ENCODE data around the gene ST8SIA4. TPM values are rescaled to one million over a fixed set of nuclear protein-coding genes. Genes with fewer than 3 reads are reported as not detected.

The ST8SIA4 gene
- polyA plus RNA-seq (2011; rRNA removed) (not detected in 2 replicates), polyA minus RNA-seq (2011; rRNA and poly(A)+ RNA removed) (not detected in 2 replicates)

GRCh38 chr5:100903039-100903887 is at the start of gene ST8SIA4:
Gene ST8SIA4 (minus strand): TSS chr5:100903282. CDS start chr5:100902955, 327 bp downstream.
- CTCF ChIA-PET, result no interaction called here
- Histone ChIP-seq H3K27me3 (ENCODE audit: control insufficient read depth, insufficient read depth, low read length) (peaks cover 3% of the 10 kb centered on the region), H3K4me3 (ENCODE audit: low read depth, low read length) (no peak within 1 kb of the TSS), H3K36me3 (ENCODE audit: control insufficient read depth, insufficient read depth, low read length) (no peaks in the 10 kb centered on the region)
- POLR2A ChIA-PET, result no interaction called here
- TF ChIP-seq CTCF (IDR thresholded peaks at IDR 0.05; ENCODE audit: insufficient read depth, low read depth, low read length), result no peak
- DNase-seq (ENCODE audit: low read depth), result no peak

DNA sequence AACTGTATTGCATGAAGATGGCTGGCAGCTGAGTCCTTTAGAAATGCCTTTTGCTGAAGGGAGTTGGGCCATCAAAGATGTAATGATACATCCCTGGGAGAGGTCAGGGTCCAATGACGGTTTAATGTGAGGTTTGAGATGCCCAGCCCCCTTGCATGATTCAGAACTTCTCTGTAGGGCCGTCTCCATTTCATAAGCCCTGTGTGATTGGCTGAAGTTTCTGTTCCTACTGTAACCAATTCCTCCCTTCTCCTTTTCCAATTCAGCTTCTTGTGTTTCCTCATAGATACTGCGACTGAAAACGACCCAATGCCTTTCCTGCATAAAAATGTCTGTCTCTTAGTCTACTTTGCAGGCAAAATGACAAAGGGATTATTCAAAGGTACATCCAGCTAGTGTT is 47.9 kb upstream of the ST8SIA4 start:
- TF ChIP-seq CTCF (IDR thresholded peaks at IDR 0.05; ENCODE audit: insufficient read depth, low read depth, low read length), result no peak
- no peaks in the 10 kb centered on the region for H3K36me3 ChIP-seq (ENCODE audit: control insufficient read depth, insufficient read depth, low read length)
- H3K4me3 ChIP-seq (ENCODE audit: low read depth, low read length), result no peak overlapping the region
- POLR2A ChIA-PET, result no interaction called here
- CTCF ChIA-PET, result no interaction called here
- DNase-seq (ENCODE audit: low read depth), result no peak
- no peaks in the 10 kb centered on the region for H3K27me3 ChIP-seq (ENCODE audit: control insufficient read depth, insufficient read depth, low read length)

DNA sequence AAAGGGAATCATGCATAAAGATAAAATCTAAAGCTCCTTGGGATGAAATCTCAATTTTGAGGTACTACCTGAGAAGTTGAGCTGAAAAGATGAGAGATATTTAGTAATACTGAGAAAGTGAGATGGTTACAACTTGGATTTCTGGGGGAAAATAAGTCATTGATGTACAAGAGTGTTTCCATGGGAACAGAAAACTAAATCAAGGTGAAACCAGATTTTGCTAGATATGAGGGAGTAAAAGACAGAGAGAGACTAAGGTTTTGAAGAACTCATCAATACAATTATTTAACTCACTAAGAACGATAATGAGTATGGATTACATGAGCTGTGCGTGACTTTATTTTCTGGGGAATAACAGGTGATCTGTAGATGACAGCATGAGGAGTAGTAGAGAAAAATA is 10.2 kb upstream of the ST8SIA4 start:
- Histone ChIP-seq H3K4me3 (ENCODE audit: low read depth, low read length) (no peak overlapping the region), H3K36me3 (ENCODE audit: control insufficient read depth, insufficient read depth, low read length) (no peaks in the 10 kb centered on the region), H3K27me3 (ENCODE audit: control insufficient read depth, insufficient read depth, low read length) (no peaks in the 10 kb centered on the region)
- no peak for TF ChIP-seq CTCF (IDR thresholded peaks at IDR 0.05; ENCODE audit: insufficient read depth, low read depth, low read length)
- DNase-seq (ENCODE audit: low read depth), result no peak
- CTCF ChIA-PET, result no interaction called here
- POLR2A ChIA-PET, result no interaction called here

DNA sequence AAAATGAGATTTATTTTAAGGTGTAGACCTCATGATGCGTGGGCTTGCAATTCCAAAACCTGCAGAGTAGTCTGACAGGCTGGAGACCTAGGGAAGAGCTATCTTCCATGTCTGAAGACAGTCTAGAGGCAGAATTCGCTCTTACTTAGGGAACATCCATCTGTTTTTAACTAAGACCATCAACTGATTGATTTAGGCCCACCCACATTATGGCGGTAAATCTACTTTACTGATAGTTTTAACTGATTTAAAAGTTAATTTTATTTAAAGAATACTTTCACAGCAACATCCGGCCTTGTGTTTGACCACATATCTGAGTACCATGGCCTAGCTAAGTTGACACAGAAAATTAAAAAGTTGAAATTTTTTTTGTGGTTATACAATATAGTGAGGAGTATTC is 6.0 kb upstream of the ST8SIA4 start:
- Histone ChIP-seq H3K4me3 (ENCODE audit: low read depth, low read length) (no peak overlapping the region), H3K36me3 (ENCODE audit: control insufficient read depth, insufficient read depth, low read length) (no peaks in the 10 kb centered on the region), H3K27me3 (ENCODE audit: control insufficient read depth, insufficient read depth, low read length) (0 out of 2 replicates have a peak, but pooled peaks cover 1% of the 10 kb centered on the region)
- DNase-seq (ENCODE audit: low read depth), result no peak
- ChIA-PET POLR2A (no interaction called here), CTCF (no interaction called here)
- TF ChIP-seq CTCF (IDR thresholded peaks at IDR 0.05; ENCODE audit: insufficient read depth, low read depth, low read length), result no peak

- DNase-seq (ENCODE audit: low read depth), result no peak
- H3K36me3 ChIP-seq (ENCODE audit: control insufficient read depth, insufficient read depth, low read length), result no peaks in the 10 kb centered on the region
- ChIA-PET CTCF (no interaction called here), POLR2A (no interaction called here)
- TF ChIP-seq CTCF (IDR thresholded peaks at IDR 0.05; ENCODE audit: insufficient read depth, low read depth, low read length), result no peak
- H3K27me3 ChIP-seq (ENCODE audit: control insufficient read depth, insufficient read depth, low read length), result peaks cover 3% of the 10 kb centered on the region
- no peak overlapping the region for H3K4me3 ChIP-seq (ENCODE audit: low read depth, low read length)
Measured at GRCh38 chr5:100905259-100905914, 2.3 kb upstream of the ST8SIA4 start.

All from BJ (cell line).